GM06990 (cell line): Measurements from ENCODE around the gene NSD1.

Experiments
- DNase-seq: peaks from one replicate; pipeline ENCODE4 v3.0.0-alpha.2; 2011; ENCODE audit not compliant: insufficient read length; ENCODE audit errors: extremely low read depth
- H3K27me3 ChIP-seq: replicated peaks from 2 replicates; pipeline ENCODE4 v1.6.0; 2011; ENCODE audit warnings: low read length; ENCODE audit not compliant: control insufficient read depth, insufficient read depth
- H3K36me3 ChIP-seq: 2 replicates; pipeline ENCODE4 v1.5.1; 2011; ENCODE audit warnings: low read length; ENCODE audit not compliant: control insufficient read depth, insufficient read depth
- H3K4me3 ChIP-seq: replicated peaks from 2 replicates; pipeline ENCODE4 v1.5.1; 2011; ENCODE audit warnings: low read depth, mild to moderate bottlenecking, control low read depth, low read length
- CTCF ChIP-seq: IDR thresholded peaks from 2 replicates; pipeline ENCODE4 v1.5.1; 2011; ENCODE audit warnings: low read length, control low read depth, mild to moderate bottlenecking, inconsistent platforms; ENCODE audit not compliant: insufficient read depth, poor library complexity, severe bottlenecking

NSD1 gene

GRCh38 chr5:177195307-177195952 is 61.9 kb downstream of the NSD1 start:
- no peak for TF ChIP-seq CTCF
- no peak for DNase-seq
- Histone ChIP-seq H3K36me3 (peaks cover 2% of the 10 kb centered on the region), H3K4me3 (no peak overlapping the region), H3K27me3 (no peaks in the 10 kb centered on the region)

GRCh38 chr5:177198738-177199137 is 65.2 kb downstream of the NSD1 start:
- no peak overlapping the region for H3K4me3 ChIP-seq
- no peak for TF ChIP-seq CTCF
- no peak for DNase-seq
- H3K27me3 ChIP-seq = no peaks in the 10 kb centered on the region
- peaks cover 2% of the 10 kb centered on the region for H3K36me3 ChIP-seq

GRCh38 chr5:177204281-177204680 is 70.7 kb downstream of the NSD1 start:
- H3K36me3 ChIP-seq = peaks cover 8% of the 10 kb centered on the region
- no peaks in the 10 kb centered on the region for H3K27me3 ChIP-seq
- DNase-seq = no peak
- no peak for TF ChIP-seq CTCF
- no peak overlapping the region for H3K4me3 ChIP-seq

- peaks cover 10% of the 10 kb centered on the region for H3K36me3 ChIP-seq
- no peak for DNase-seq
Observed at GRCh38 chr5:177209610-177210009, 76.0 kb downstream of the NSD1 start.

GRCh38 chr5:177212242-177212641 is 78.7 kb downstream of the NSD1 start:
- Histone ChIP-seq H3K36me3 (peaks cover 7% of the 10 kb centered on the region), H3K4me3 (no peak overlapping the region), H3K27me3 (no peaks in the 10 kb centered on the region)
- no peak for DNase-seq
- no peak for TF ChIP-seq CTCF

More at GRCh38 chr5:177209610-177210009, 76.0 kb downstream of the NSD1 start:
- TF ChIP-seq CTCF = no peak
- Histone ChIP-seq H3K27me3 (no peaks in the 10 kb centered on the region), H3K4me3 (no peak overlapping the region)

GRCh38 chr5:177220576-177220975 is 87.0 kb downstream of the NSD1 start:
- no peak for TF ChIP-seq CTCF

More at GRCh38 chr5:177220576-177220975, 87.0 kb downstream of the NSD1 start:
- DNase-seq = no peak
- Histone ChIP-seq H3K4me3 (no peak overlapping the region), H3K27me3 (no peaks in the 10 kb centered on the region), H3K36me3 (peaks cover 4% of the 10 kb centered on the region)
